Uterus (tissue), 2 donors: ENCODE data around the gene ICAM2.

Source experiments
- CTCF ChIP-seq, 4 experiments: fragments of 200-600 bp in 2 of 4; fragments of 450-650 bp in 2 of 4; sonication (generic) in 2 of 4; IDR thresholded peaks; one replicate each; pipeline ENCODE4 v1.5.1; 2016 to 2019; ENCODE audit warnings: antibody characterized with exemption in 4 of 4, mild to moderate bottlenecking in 2 of 4, moderate library complexity in 1 of 4
- POLR2A ChIP-seq, 2 donors: fragments of 450-650 bp; IDR thresholded peaks; one replicate each; pipeline ENCODE4 v1.6.1; 2016; ENCODE audit warnings: antibody characterized with exemption in 2 of 2, mild to moderate bottlenecking in 1 of 2, moderate library complexity in 1 of 2

GRCh38 chr17:63999680-64000531, 20.5 kb downstream of the ICAM2 start:
- TF ChIP-seq CTCF (IDR thresholded peaks at IDR 0.05) (no peak), POLR2A (IDR thresholded peaks at IDR 0.05) (no peak)
